ENCODE data around the gene ZNF346. TPM values are rescaled to one million over a fixed set of nuclear protein-coding genes. Genes with fewer than 3 reads are reported as not detected.

Gene ZNF346
- total RNA-seq, 4 donors from 2014 or later, result 8.4 to 21.6 (median 16.3) TPM

DNA sequence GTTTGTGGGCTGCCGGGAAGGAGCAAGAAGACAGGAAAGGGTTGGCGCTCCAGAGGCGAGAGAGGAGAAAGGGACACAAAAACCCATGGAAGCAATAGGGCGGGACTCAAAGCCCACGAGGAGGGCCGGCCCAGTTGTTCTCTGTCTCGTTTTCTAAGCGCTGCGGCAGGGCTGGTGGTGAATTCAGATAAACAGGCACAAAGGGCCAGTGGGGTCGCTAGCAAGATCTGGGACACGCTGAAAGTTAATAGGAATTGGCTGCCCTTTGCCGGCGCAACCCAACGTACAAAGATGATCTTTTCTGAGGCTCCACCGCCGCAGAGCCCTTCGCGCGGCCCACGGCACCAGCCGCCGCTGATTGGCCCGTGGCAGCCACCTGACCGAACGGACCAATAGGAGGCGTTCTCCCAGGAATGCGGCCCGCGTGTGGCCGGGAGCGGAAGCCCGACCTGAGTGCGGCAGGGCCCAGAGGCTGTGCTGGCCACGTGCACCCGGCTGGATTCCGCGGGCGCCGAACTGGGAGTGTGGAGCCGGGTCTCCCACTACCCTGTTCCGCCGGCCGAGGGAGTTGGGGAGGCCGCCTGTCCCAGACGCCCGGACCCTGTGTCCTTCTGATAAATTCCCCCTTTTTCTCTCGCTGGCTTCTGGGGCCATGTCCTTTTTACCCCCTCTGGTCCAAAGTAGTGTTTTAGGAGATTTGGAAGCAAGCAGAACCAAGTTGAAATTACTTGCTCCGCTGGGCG lies 94.3 kb downstream of the ZNF346 start:
- H3K4me3 ChIP-seq (ENCODE audit: low read depth, poor library complexity, severe bottlenecking), result no peak overlapping the region
- DNase-seq (ENCODE audit: low spot score in 2 of 2), result peak; percentile 79 to 97
- 29 to 35% methylated on average over 27 to 39 of the region's 49 CpGs for WGBS, 2 donors
- no peak for TF ChIP-seq CTCF (IDR thresholded peaks at IDR 0.05)
- no peak for TF ChIP-seq POLR2A (IDR thresholded peaks at IDR 0.05)
- intact Hi-C loops (cut with DNase I; ENCODE audit: low total_unique reads), result loop anchor here (10.0 kb wide), 1 partner anchor 188 kb away; the partner anchor contains the start of genes PRELID1 and RAB24

DNA sequence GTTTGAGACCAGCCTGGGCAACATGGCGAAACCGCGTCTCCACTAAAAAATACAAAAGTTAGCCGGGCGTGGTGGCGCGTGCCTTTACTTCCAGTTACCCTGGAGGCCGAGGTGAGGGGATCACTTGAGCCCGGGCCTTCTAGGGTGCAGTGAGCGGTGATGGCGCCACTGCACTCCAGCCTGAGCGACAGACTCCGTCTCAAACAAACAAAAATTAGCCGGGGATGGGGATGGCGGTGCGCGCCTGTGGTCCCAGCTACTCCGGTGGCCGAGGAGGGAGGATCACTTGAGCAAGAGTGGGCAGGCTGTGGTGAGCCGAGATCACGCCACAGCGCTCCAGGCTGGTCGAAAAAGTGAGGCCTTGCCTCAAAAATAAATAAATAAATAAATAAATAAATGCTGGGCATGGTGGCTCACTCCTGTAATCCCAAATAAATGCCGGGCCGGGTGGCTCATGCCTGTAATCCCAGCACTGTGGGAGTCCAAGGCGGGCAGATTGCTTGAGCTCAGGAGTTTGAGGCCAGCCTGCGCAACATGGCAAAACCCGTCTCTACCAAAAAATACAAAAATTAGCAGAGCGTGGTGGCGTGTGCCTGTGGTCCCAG lies 95.0 kb downstream of the ZNF346 start:
- H3K4me3 ChIP-seq (ENCODE audit: low read depth, poor library complexity, severe bottlenecking), result no peak overlapping the region
- 95 to 97% methylated on average over 29 to 30 of the region's 30 CpGs for WGBS, 2 donors
- no peak for DNase-seq (ENCODE audit: low spot score in 2 of 2)
- TF ChIP-seq CTCF (IDR thresholded peaks at IDR 0.05), result no peak
- TF ChIP-seq POLR2A (IDR thresholded peaks at IDR 0.05), result no peak
- intact Hi-C loops (cut with DNase I; ENCODE audit: low total_unique reads), result loop anchor here (10.0 kb wide), 1 partner anchor 187 kb away; the partner anchor contains the start of genes PRELID1 and RAB24

DNA sequence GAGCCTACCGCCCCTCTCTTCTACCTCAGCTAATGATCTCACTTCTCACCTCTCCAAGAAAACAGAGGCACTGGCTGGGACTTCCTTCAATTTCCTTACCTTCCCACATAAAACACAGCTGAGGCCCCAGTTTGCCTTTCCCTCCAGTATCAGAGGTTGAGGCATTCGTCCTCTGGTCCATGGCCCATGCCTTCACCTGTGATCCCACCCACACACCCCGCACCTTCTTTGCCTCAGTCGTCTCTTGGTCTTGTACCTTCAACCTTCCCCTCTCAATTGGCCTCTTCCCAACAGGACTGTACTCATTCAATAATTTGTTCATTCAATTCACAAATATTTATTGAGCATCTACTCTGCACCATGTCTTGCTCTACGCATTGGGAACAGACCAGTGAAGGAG lies 100.1 kb downstream of the ZNF346 start:
- 91 to 99% methylated on average over 5 of the region's 5 CpGs for WGBS, 2 donors
- no peak for DNase-seq (ENCODE audit: low spot score in 2 of 2)
- TF ChIP-seq CTCF (IDR thresholded peaks at IDR 0.05) (no peak), POLR2A (IDR thresholded peaks at IDR 0.05) (no peak)
- intact Hi-C loops (cut with DNase I; ENCODE audit: low total_unique reads), result no loop called here
- H3K4me3 ChIP-seq (ENCODE audit: low read depth, poor library complexity, severe bottlenecking), result no peak overlapping the region

GRCh38 chr5:177123789-177124485 lies 101.4 kb downstream of the ZNF346 start:
- no peak for DNase-seq (ENCODE audit: low spot score in 2 of 2)
- WGBS, 2 donors, result 91% methylated on average over 15 of the region's 15 CpGs
- intact Hi-C loops (cut with DNase I; ENCODE audit: low total_unique reads), result no loop called here
- TF ChIP-seq CTCF (IDR thresholded peaks at IDR 0.05) (no peak), POLR2A (IDR thresholded peaks at IDR 0.05) (no peak)
- no peak overlapping the region for H3K4me3 ChIP-seq (ENCODE audit: low read depth, poor library complexity, severe bottlenecking)

DNA sequence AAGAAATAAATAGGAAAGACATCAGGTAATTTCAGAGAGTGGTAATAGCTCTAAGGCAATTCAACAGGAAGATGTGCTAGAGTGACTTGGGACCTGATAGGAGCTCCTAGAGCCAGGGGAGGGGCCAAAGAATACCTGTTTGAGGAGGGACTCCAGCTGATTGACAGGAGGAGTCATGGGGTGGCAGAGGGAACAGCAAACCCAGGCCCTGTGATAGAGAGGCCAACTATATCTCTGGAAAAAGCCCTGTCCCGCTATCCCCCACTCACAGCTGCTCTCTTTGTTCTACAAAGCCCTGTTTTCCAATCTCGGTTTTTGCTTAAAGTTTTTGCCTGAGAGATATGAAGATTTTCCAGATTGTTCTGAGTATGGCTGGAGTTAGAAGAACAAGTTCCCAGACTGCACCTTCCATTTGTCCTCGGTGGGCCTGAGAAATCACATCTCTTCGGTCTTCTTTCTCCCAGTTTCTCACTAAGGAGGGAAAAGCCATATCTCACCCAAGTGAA lies 102.0 kb downstream of the ZNF346 start:
- intact Hi-C loops (cut with DNase I; ENCODE audit: low total_unique reads), result no loop called here
- no peak for TF ChIP-seq POLR2A (IDR thresholded peaks at IDR 0.05)
- TF ChIP-seq CTCF (IDR thresholded peaks at IDR 0.05), result no peak
- H3K4me3 ChIP-seq (ENCODE audit: low read depth, poor library complexity, severe bottlenecking), result no peak overlapping the region
- DNase-seq (ENCODE audit: low spot score in 2 of 2), result no peak
- 86 to 89% methylated on average over 4 of the region's 4 CpGs for WGBS, 2 donors

All from lower leg skin (tissue), 4 donors.